A673 (cell line): Measurements from ENCODE around the gene EXOC6B. TPM values are rescaled to one million over a fixed set of nuclear protein-coding genes. Genes with fewer than 3 reads are reported as not detected.

Source experiments
- BruUV-seq: library from RNA; stranded (reverse); fragments of 400-500 nt; replicated peaks from 2 replicates; lab custom pipeline; 2021; lab: Mats Ljungman, UMichigan
- CTCF ChIA-PET: fragments of 300-600 bp; sonication (Branson Sonifier 250); formaldehyde crosslinking; loops from one replicate; lab custom pipeline; 2022; ENCODE audit warnings: antibody characterized with exemption; lab: Charles Lee
- POLR2A ChIA-PET: fragments of 300-600 bp; sonication (Branson Sonifier 250); formaldehyde crosslinking; loops from one replicate; lab custom pipeline; 2022; ENCODE audit warnings: antibody characterized with exemption; ENCODE audit not compliant: low non-redundant PET; lab: Charles Lee
- DNase-seq: peaks from one replicate; pipeline ENCODE4 v3.0.0-alpha.2; 2015; ENCODE audit warnings: low spot score
- H3K27ac ChIP-seq: fragments of 200-600 bp; sonication (generic); 2 replicates; pipeline ENCODE4 v1.5.1; 2016; ENCODE audit warnings: mixed run types, low read depth, mild to moderate bottlenecking, mixed read lengths, antibody characterized with exemption, low read length; ENCODE audit not compliant: poor library complexity, severe bottlenecking
- H3K27me3 ChIP-seq: fragments of 200-600 bp; sonication (generic); replicated peaks from 2 replicates; pipeline ENCODE4 v1.6.1; 2017; ENCODE audit warnings: mixed run types, low read depth, mild to moderate bottlenecking, mixed read lengths, antibody characterized with exemption, low read length; ENCODE audit not compliant: insufficient read depth, poor library complexity
- H3K36me3 ChIP-seq: fragments of 200-600 bp; sonication (generic); 2 replicates; pipeline ENCODE4 v1.6.1; 2016; ENCODE audit warnings: mixed run types, mild to moderate bottlenecking, mixed read lengths, antibody characterized with exemption, low read length; ENCODE audit not compliant: insufficient read depth, poor library complexity, severe bottlenecking
- H3K4me1 ChIP-seq: fragments of 200-600 bp; sonication (generic); 2 replicates; pipeline ENCODE4 v1.6.1; 2017; ENCODE audit warnings: mixed run types, mild to moderate bottlenecking, mixed read lengths, antibody characterized with exemption, low read length; ENCODE audit not compliant: insufficient read depth, poor library complexity, severe bottlenecking
- H3K4me3 ChIP-seq: fragments of 200-600 bp; sonication (generic); 2 replicates; pipeline ENCODE4 v1.5.1; 2016; ENCODE audit warnings: low read depth, mixed run types, mild to moderate bottlenecking, mixed read lengths, low read length; ENCODE audit not compliant: poor library complexity, severe bottlenecking
- H3K9me3 ChIP-seq: fragments of 200-600 bp; sonication (generic); 2 replicates; pipeline ENCODE4 v1.6.1; 2016; ENCODE audit warnings: mixed run types, low read depth, mild to moderate bottlenecking, mixed read lengths, antibody characterized with exemption, low read length; ENCODE audit not compliant: poor library complexity, severe bottlenecking
- EZH2 ChIP-seq: fragments of 200-600 bp; sonication (generic); IDR thresholded peaks from 2 replicates; pipeline ENCODE4 v1.6.1; 2017; ENCODE audit warnings: borderline replicate concordance, low read depth, mild to moderate bottlenecking, mixed read lengths, antibody characterized with exemption, low read length; ENCODE audit not compliant: poor library complexity, severe bottlenecking
- intact Hi-C: fragments of 100-400 bp; cut with micrococcal nuclease; formaldehyde crosslinking; loops from one replicate; pipeline ENCODE4 v1.10.0; 2022; ENCODE audit not compliant: unreplicated experiment
- total RNA-seq: library from RNA; stranded (reverse); gene quantifications from 2 replicates; pipeline ENCODE4 v1.2.3, GENCODE V29; 2021
- TF ChIP-seq, protein P1 (sequence below): fragments of 300-800, 200-600 bp; sonication (generic); conservative IDR thresholded peaks from 2 replicates; pipeline ENCODE4 v1.5.1; 2017; ENCODE audit warnings: low read depth, mild to moderate bottlenecking, antibody characterized with exemption, low read length, moderate library complexity, mixed read lengths

EXOC6B gene
- total RNA-seq, 1 experiment from 2014 or later, result 138 TPM

DNA sequence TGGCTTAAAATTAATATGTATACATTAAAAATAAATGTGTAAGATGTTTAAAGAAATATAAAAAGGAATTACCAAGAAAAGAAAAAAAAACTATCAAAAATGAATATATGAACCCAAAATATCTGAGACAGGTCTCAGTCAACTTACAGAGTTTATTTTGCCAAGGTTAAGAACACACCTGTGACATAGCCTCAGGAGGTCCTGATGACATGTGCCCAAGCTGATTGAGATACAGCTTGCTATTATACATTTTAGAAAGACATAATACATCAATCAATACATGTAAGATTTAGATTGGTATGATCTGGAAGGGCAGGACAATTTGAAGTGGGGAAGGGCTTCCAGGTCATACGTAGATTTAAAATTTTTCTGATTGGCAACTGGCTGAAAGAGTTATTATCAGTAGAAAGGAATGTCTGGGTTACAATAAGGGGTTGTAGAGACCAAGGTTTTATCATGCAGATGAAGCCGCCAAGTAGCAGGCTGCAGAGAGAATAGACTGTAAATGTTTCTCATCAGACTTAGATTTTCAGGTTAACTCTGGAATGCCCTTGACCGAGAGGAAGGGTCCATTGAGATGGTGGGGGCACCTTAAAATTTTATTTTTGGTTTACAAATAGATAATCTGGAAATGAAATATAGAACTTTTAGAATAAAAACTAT, 74.7 kb downstream of the EXOC6B start:
- no peak for DNase-seq
- H3K4me3 ChIP-seq, result no peak overlapping the region
- TF ChIP-seq, protein P1, sequence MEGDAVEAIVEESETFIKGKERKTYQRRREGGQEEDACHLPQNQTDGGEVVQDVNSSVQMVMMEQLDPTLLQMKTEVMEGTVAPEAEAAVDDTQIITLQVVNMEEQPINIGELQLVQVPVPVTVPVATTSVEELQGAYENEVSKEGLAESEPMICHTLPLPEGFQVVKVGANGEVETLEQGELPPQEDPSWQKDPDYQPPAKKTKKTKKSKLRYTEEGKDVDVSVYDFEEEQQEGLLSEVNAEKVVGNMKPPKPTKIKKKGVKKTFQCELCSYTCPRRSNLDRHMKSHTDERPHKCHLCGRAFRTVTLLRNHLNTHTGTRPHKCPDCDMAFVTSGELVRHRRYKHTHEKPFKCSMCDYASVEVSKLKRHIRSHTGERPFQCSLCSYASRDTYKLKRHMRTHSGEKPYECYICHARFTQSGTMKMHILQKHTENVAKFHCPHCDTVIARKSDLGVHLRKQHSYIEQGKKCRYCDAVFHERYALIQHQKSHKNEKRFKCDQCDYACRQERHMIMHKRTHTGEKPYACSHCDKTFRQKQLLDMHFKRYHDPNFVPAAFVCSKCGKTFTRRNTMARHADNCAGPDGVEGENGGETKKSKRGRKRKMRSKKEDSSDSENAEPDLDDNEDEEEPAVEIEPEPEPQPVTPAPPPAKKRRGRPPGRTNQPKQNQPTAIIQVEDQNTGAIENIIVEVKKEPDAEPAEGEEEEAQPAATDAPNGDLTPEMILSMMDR, result no peak
- TF ChIP-seq EZH2, result no peak
- H3K27me3 ChIP-seq, result no peaks in the 10 kb centered on the region
- H3K36me3 ChIP-seq, result no peaks in the 10 kb centered on the region
- no peak overlapping the region for H3K27ac ChIP-seq
- H3K9me3 ChIP-seq, result no peaks in the 10 kb centered on the region
- ChIA-PET CTCF (no interaction called here), POLR2A (no interaction called here)
- BruUV-seq, result no TSS peak
- peaks cover 11% of the 10 kb centered on the region for H3K4me1 ChIP-seq
- intact Hi-C loops, result no loop called here

GRCh38 chr2:72750466-72750865, 75.4 kb downstream of the EXOC6B start:
- ChIA-PET POLR2A (no interaction called here), CTCF (no interaction called here)
- TF ChIP-seq, protein P1, result no peak
- no peak for TF ChIP-seq EZH2
- BruUV-seq, result no TSS peak
- Histone ChIP-seq H3K9me3 (no peaks in the 10 kb centered on the region), H3K36me3 (no peaks in the 10 kb centered on the region), H3K4me3 (no peak overlapping the region), H3K27me3 (no peaks in the 10 kb centered on the region), H3K4me1 (peaks cover 10% of the 10 kb centered on the region), H3K27ac (no peak overlapping the region)
- intact Hi-C loops, result no loop called here
- no peak for DNase-seq

DNA sequence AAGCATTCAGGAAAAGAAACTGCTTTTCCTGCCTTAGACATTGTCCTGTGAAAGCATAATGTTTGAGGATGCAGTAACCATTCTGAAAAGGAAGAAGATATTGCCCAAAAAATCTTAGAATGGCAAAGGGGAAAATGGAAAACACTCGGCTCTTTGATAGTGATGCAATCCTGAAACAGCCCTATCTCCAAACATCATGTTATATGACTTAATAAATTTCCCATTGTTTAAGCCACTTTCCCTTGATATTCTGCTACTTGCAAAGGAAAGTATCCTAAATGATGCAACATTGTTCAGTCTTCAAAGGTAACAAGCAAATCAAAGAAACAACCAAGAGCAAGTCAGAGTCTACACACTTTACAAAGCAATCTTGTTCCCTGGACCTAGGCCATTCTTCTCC, 78.5 kb downstream of the EXOC6B start:
- DNase-seq, result no peak
- H3K4me3 ChIP-seq, result no peak overlapping the region
- ChIA-PET POLR2A (no interaction called here), CTCF (interaction anchor here (0.6 kb wide), 1 partner anchor 234 kb away, joined by 3 read pairs; no protein-coding TSS in a partner anchor)
- no peak overlapping the region for H3K27ac ChIP-seq
- peaks cover 17% of the 10 kb centered on the region for H3K4me1 ChIP-seq
- no peaks in the 10 kb centered on the region for H3K9me3 ChIP-seq
- no peaks in the 10 kb centered on the region for H3K36me3 ChIP-seq
- BruUV-seq, result no TSS peak
- TF ChIP-seq, protein P1, result no peak
- no peak for TF ChIP-seq EZH2
- no peaks in the 10 kb centered on the region for H3K27me3 ChIP-seq
- intact Hi-C loops, result loop anchor here (5.0 to 10.0 kb wide), 6 partner anchors 165 to 1200 kb away; no protein-coding TSS in a partner anchor
